ENCODE data around the gene CTCF.

CTCF gene

DNA sequence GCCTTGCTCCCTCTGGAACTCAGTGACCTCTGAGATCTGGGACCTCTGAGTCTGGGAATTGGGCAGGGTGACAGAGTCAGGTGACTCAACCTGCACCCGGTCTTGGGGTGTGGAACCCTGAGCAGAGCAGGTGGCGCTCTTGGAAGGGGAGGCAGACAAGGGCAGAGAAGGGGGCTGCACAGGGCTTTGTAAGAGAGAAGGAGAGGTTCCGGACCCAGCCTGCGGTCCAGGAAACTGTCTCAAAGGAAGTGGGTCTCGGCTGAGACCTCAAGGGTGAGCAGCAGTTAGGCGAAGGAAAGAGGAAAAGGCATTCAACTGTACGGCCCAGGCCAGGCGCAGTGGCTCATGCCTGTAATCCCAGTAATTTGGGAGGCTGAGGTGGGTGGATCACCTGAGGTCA is 43.6 kb upstream of the CTCF start:
- TF ChIP-seq CEBPB (IDR thresholded peaks at IDR 0.05) (no peak), CREB1 (IDR thresholded peaks at IDR 0.05; ENCODE audit: low read depth) (no peak), ZBTB7A (IDR thresholded peaks at IDR 0.05; ENCODE audit: low read depth) (no peak), RAD21 (IDR thresholded peaks at IDR 0.05; ENCODE audit: low read depth) (no peak), EP300 (IDR thresholded peaks at IDR 0.05; ENCODE audit: borderline replicate concordance) (no peak), NFIC (IDR thresholded peaks at IDR 0.05) (no peak), TAF1 (IDR thresholded peaks at IDR 0.05; ENCODE audit: low read depth) (no peak)
- TF ChIP-seq, protein P1, sequence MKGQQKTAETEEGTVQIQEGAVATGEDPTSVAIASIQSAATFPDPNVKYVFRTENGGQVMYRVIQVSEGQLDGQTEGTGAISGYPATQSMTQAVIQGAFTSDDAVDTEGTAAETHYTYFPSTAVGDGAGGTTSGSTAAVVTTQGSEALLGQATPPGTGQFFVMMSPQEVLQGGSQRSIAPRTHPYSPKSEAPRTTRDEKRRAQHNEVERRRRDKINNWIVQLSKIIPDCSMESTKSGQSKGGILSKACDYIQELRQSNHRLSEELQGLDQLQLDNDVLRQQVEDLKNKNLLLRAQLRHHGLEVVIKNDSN (IDR thresholded peaks at IDR 0.05) = no peak
- TF ChIP-seq, protein P2, sequence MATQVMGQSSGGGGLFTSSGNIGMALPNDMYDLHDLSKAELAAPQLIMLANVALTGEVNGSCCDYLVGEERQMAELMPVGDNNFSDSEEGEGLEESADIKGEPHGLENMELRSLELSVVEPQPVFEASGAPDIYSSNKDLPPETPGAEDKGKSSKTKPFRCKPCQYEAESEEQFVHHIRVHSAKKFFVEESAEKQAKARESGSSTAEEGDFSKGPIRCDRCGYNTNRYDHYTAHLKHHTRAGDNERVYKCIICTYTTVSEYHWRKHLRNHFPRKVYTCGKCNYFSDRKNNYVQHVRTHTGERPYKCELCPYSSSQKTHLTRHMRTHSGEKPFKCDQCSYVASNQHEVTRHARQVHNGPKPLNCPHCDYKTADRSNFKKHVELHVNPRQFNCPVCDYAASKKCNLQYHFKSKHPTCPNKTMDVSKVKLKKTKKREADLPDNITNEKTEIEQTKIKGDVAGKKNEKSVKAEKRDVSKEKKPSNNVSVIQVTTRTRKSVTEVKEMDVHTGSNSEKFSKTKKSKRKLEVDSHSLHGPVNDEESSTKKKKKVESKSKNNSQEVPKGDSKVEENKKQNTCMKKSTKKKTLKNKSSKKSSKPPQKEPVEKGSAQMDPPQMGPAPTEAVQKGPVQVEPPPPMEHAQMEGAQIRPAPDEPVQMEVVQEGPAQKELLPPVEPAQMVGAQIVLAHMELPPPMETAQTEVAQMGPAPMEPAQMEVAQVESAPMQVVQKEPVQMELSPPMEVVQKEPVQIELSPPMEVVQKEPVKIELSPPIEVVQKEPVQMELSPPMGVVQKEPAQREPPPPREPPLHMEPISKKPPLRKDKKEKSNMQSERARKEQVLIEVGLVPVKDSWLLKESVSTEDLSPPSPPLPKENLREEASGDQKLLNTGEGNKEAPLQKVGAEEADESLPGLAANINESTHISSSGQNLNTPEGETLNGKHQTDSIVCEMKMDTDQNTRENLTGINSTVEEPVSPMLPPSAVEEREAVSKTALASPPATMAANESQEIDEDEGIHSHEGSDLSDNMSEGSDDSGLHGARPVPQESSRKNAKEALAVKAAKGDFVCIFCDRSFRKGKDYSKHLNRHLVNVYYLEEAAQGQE (IDR thresholded peaks at IDR 0.05; ENCODE audit: low read depth) = no peak

DNA sequence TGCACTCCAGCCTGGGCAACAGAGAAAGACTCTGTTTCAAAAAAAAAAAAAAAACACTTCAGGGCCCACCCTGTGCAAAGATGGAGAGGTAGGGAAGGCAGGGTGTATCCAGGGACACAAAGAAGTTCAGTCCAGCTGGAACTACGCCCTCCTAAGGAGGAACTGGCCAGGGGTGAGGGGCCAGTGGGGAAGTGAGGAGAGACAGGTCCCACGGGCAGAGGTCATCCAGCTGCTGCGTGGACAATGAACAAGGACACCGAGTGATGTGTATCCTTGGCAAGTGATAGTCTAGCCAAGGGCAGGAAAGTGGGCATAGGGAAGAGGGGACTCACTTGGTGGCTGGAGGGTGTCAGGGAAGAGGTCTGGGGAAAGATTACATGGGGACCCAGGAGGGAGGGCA is 43.1 kb upstream of the CTCF start:
- TF ChIP-seq, protein P3, sequence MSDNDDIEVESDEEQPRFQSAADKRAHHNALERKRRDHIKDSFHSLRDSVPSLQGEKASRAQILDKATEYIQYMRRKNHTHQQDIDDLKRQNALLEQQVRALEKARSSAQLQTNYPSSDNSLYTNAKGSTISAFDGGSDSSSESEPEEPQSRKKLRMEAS (IDR thresholded peaks at IDR 0.05) = no peak
- TF ChIP-seq EGR1 (IDR thresholded peaks at IDR 0.05) (no peak), RAD21 (IDR thresholded peaks at IDR 0.05; ENCODE audit: low read depth) (no peak), FOXM1 (IDR thresholded peaks at IDR 0.05; ENCODE audit: borderline replicate concordance, low read depth) (no peak), TEAD4 (IDR thresholded peaks at IDR 0.05) (no peak), TCF12 (IDR thresholded peaks at IDR 0.05; ENCODE audit: low read depth) (no peak)
- TF ChIP-seq, protein P2 (IDR thresholded peaks at IDR 0.05; ENCODE audit: low read depth) = no peak

DNA sequence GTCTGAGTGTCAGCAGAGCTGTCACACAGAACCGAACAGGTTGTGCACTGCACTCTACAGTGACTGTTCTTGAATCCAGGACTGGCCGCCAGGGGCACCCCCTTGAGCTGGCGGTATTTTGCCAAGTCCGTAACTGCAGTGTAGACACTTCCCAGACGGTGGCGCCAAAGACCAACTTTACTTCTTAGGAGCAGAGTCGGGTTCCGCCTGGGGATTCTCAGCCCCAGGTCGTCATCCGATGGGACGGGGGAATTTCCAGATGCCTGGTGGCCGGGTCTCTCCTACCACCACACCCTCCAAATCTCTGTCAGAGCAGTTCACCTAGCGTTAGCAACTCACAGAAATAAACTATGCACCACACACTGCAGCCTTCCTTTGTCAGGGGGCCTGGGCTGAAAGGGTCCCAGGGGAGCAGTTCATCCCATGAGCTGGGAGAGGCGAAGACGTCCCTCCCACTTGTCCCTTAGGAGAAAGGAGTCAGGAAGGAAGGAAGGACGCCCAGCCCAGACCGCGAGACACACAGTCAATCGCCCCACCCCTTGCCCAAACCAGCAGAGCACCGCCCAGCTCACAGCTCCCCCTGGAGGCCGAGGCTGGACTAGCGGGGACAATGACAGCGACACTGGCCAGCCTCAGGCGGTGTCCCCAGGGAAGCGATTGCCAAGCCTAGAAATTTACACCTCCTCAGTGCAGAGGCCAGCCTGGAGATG is 41.1 kb upstream of the CTCF start:
- TF ChIP-seq EP300 (IDR thresholded peaks at IDR 0.05; ENCODE audit: borderline replicate concordance) = no peak
- TF ChIP-seq RAD21 (IDR thresholded peaks at IDR 0.05; ENCODE audit: low read depth) = peak; percentile 93

DNA sequence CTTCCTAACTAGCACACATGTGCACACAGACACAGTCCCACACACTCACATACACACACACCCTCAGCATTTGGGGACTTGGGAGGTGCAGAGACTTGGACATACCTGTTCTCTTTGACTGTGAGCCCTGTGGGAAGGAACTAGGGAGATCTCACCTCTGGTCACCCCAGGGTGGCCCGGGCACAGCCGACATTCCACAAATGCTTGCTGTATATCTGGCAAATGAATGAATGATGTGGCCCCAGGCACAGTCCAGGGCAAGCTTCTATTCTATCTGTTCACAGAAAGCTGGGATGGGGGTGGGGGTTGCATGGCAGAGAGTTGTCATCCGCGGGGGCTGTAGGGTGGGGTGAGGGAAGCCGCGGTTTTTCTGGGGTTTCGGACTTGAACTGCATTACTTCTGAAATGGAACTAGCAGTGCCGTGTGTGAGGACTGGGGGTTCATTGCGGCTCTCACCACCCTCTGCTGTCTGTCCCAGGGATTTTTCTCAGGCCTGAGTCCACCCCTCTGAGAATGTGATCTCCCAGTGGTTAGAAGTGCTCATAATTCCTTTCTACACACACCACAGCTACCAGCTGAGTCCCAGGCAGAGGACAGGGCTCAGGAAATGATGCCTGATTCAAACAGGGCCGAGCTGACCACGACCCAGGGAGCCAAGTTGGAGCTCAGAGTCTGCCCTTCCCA is 37.0 kb upstream of the CTCF start:
- TF ChIP-seq YY1 (IDR thresholded peaks at IDR 0.05; ENCODE audit: low read depth) = no peak
- TF ChIP-seq, protein P3 (IDR thresholded peaks at IDR 0.05) = no peak
- TF ChIP-seq CREB1 (IDR thresholded peaks at IDR 0.05; ENCODE audit: low read depth) = no peak

DNA sequence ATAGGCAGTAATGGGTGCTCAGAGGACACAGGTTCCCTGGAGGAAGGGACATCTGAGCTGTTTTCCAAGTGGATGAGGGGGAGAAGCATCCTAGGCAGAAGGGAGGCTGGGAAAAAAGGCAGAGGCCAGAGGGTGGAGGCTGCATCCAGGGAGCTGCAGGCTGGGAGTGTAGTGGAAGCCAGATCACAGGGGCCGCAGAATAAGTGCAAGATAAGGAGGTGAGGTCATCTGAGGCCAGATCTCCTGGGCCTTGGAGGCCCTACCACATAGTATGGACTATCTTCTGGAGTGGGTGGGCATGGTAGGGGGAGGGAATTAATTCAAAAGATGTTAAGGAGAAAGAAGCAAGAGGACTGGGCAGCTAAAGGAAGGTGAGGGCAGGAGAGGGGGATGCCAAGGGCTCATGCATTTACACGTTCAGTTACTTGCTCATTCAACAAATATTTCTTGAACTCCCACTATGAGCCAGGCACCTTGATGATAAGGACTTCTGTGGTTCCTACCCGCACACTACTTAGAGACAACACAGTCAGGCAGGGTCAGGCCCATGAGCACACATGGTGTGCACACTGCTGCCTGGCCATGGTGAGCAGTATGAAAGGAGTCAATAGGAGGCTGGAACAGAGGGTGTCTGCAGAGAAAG is 36.1 kb upstream of the CTCF start:
- TF ChIP-seq FOXM1 (IDR thresholded peaks at IDR 0.05; ENCODE audit: borderline replicate concordance, low read depth) (no peak), TCF12 (IDR thresholded peaks at IDR 0.05; ENCODE audit: low read depth) (no peak), CEBPB (IDR thresholded peaks at IDR 0.05) (no peak), TAF1 (IDR thresholded peaks at IDR 0.05; ENCODE audit: low read depth) (no peak)

DNA sequence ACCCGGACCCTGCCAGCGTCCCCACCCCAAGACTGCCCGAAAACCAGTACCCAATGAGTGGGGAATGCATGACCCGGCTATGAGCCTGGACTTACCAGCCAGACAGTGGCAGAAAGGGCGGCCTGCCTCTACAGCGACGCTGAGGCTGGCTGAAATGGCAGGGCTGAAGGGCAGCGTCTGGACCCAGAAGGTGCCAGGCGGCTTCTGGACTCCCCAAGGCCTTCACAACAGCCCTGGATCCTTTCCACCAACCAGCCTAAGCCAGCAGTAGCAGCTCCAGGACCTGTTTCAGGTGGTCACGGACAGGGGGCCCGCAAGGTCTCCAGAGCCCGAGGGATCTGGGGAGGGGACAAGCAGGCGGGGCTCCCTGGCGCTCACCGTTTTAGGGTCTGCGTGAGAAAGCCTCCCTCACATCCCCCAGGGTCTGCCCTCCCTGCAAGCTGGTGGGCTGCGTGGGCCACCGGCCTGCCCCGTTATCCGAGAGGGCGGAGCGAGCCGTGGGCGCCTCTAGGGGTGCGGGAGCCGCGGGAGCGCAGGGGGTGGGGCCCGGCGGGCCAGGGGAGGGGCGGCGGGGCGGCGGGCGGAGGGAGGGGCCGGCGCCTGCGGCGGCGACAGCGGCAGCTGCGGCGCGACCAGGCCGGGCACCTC is 34.0 kb upstream of the CTCF start, which contains the start of gene RIPOR1:
RIPOR1 (plus strand) TSS at position 608 of the 648 bp plus-strand sequence. CDS start 9,618 bp downstream, outside the sequence.
- TF ChIP-seq EP300 (IDR thresholded peaks at IDR 0.05; ENCODE audit: borderline replicate concordance) = no peak
- TF ChIP-seq FOXM1 (IDR thresholded peaks at IDR 0.05; ENCODE audit: borderline replicate concordance, low read depth) = no peak
- peak; percentile 56; the same call in 1 of the 2 replicates for TF ChIP-seq ZBTB7A (IDR thresholded peaks at IDR 0.05; ENCODE audit: low read depth)
- no peak for TF ChIP-seq TAF1 (IDR thresholded peaks at IDR 0.05; ENCODE audit: low read depth)

All from Ishikawa (cell line).